Erythroblast (primary cell): ENCODE measurements around the gene YTHDC2.

ENCODE experiments used
- GATA1 ChIP-seq: IDR thresholded peaks from 2 replicates; pipeline ENCODE4 v1.6.1; 2011; ENCODE audit warnings: low read depth, mild to moderate bottlenecking, control low read depth, low read length, moderate library complexity
- POLR2A ChIP-seq: IDR thresholded peaks from 2 replicates; pipeline ENCODE4 v1.6.1; 2011; ENCODE audit warnings: mild to moderate bottlenecking, low read length

- TF ChIP-seq POLR2A (no peak), GATA1 (no peak)
Observed at GRCh38 chr5:113495422-113495841, 18.1 kb upstream of the YTHDC2 start.
